ENCODE data around the gene RARB.

DNA sequence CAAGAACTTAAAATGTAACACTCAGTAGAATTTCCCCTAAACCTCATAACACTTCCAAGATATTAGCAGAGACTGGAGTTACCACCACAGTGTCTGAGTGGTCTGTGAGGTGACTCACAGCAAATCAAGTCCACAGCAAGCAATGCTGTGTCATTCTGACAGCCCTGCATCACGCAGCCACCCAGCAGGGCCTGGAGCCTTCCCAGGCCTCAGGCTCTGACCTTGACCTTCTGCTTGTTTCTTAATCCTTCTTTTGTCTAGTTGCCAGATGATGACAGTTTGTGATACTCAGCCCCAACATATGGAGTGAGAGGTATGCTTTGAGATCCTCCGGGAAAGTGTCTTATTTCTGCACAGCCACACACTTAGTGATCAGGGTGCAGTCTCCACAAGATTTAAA, 154.2 kb downstream of the RARB start:
- TF ChIP-seq TCF4 (CRISPR knock-in tag; IDR thresholded peaks at IDR 0.05; ENCODE audit: borderline replicate concordance) (no peak), ZNF8 (CRISPR knock-in tag; IDR thresholded peaks at IDR 0.05) (no peak)
- TF ChIP-seq, protein P1, sequence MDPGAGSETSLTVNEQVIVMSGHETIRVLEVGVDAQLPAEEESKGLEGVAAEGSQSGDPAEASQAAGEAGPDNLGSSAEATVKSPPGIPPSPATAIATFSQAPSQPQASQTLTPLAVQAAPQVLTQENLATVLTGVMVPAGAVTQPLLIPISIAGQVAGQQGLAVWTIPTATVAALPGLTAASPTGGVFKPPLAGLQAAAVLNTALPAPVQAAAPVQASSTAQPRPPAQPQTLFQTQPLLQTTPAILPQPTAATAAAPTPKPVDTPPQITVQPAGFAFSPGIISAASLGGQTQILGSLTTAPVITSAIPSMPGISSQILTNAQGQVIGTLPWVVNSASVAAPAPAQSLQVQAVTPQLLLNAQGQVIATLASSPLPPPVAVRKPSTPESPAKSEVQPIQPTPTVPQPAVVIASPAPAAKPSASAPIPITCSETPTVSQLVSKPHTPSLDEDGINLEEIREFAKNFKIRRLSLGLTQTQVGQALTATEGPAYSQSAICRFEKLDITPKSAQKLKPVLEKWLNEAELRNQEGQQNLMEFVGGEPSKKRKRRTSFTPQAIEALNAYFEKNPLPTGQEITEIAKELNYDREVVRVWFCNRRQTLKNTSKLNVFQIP (CRISPR knock-in tag; IDR thresholded peaks at IDR 0.05; ENCODE audit: borderline replicate concordance, low read depth), result no peak

Measured in SK-N-SH treated with all-trans-retinoic acid at 6 μM for 48 hours (cell line).